ENCODE results near the gene ENC1.
"Not testable (repeated sequence)": the region's sequence is repeated elsewhere in the genome, so short reads cannot be mapped to it uniquely, and the experiment has no call there.

Gene ENC1, protein sequence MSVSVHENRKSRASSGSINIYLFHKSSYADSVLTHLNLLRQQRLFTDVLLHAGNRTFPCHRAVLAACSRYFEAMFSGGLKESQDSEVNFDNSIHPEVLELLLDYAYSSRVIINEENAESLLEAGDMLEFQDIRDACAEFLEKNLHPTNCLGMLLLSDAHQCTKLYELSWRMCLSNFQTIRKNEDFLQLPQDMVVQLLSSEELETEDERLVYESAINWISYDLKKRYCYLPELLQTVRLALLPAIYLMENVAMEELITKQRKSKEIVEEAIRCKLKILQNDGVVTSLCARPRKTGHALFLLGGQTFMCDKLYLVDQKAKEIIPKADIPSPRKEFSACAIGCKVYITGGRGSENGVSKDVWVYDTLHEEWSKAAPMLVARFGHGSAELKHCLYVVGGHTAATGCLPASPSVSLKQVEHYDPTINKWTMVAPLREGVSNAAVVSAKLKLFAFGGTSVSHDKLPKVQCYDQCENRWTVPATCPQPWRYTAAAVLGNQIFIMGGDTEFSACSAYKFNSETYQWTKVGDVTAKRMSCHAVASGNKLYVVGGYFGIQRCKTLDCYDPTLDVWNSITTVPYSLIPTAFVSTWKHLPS

GRCh38 chr5:74640450-74640953, at the start of gene ENC1:
ENC1 (minus strand) TSS chr5:74640728; CDS start chr5:74636485, 4,243 bp downstream.
- peak; percentile 66 for DNase-seq (ENCODE audit: low read depth)

DNA sequence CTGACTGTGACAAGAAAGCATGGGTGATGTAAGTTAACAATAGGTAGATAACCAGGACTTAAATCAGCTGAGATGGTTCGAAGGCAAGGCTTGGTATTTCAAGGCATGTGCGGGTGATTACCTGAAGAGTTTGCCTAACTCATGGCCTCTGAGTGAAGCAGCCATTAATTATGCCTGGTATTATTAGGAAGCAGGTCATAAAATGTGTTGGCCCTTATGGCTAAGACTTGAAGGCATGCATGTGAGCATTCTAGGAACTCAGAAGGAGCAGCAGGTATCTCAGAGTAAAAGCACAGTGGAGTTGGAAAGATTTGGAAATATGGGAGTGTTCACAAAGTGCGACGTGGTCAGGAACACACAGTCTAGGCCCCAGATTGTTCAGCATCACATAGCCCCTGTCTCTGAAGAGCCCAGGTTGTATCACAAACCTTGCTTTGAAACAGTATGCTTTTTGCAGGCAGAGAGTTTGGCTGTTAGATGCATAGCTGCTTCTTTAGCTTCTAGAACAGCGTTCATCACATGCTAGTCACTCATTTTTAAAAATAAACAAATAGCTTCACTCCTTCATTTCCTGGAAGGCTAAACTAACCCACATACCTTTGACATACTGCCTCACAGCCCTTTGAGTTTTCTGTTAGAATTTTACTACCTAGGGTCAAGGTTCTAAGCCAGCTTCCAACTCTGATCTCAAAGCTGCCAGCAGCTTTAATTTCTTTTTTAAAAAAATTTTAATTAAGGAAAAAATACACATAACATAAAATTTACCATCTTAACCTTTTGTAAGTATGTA, 46.6 kb upstream of the ENC1 start:
- no peak for DNase-seq (ENCODE audit: low read depth)

DNA sequence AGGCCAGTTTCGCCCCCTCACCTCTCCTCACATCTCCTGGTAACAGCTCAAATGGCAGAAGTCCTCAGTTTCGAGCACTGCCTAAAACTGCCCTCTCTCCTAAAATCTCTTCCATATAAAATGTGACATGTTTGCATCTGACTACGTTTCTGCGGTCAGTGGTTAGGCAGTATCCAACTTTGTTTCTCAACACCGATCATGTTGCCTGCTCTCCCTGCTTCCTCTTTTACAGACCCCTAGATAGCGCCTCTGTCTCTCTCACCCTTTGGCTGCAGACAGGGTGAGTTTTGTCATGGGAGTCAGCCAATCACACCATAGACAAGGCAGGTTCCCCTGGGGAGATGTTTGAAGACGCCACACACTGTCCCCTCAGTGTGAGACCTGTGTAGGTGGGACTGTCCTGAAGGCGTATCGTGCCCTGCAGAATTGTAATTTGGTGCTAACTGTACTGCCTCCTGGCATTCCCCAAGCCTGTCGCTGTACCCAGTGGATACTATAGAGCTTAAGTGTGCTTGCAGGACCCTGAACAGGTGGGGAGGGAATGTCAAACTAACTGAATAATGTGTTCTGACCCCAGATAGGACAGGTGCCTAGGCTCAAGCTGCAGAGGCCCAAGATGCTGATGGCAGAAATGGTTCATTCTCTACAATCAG, 45.6 kb upstream of the ENC1 start:
- no peak for DNase-seq (ENCODE audit: low read depth)

DNA sequence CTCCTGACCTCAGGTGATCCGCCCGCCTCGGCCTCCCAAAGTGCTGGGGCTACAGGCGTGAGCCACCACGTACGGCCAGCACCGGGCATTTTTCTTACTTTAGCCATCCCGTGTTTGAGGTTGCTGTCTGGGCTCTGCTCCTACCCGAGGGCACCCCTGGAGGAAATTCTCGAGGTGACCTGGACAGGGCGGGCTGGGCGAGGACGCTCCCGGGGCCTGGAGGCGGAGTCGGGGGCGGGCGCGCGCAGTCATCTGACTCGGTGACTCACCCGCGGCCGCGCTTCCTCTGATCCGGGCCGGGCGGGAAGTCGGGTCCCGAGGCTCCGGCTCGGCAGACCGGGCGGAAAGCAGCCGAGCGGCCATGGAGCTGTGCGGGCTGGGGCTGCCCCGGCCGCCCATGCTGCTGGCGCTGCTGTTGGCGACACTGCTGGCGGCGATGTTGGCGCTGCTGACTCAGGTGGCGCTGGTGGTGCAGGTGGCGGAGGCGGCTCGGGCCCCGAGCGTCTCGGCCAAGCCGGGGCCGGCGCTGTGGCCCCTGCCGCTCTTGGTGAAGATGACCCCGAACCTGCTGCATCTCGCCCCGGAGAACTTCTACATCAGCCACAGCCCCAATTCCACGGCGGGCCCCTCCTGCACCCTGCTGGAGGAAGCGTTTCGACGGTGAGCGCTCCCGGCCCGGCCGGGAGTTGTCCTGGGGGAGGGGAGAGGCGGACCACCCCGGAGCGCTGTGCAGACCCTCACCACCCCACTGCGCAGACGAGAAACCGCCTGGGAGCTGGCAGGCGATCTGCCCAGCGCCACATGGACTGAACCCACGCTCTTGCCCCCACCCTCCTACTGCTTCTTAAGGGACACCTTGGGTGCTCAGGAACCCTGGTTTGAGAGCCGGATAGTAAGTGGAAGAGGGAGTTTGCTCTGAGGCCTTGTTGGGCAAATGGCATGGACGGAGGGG, 44.6 kb upstream of the ENC1 start, which contains the start of gene HEXB:
HEXB (plus strand) TSS at position 334 of the 952 bp plus-strand sequence; CDS start at position 362, 28 bp downstream.
- DNase-seq (ENCODE audit: low read depth), result no peak

DNA sequence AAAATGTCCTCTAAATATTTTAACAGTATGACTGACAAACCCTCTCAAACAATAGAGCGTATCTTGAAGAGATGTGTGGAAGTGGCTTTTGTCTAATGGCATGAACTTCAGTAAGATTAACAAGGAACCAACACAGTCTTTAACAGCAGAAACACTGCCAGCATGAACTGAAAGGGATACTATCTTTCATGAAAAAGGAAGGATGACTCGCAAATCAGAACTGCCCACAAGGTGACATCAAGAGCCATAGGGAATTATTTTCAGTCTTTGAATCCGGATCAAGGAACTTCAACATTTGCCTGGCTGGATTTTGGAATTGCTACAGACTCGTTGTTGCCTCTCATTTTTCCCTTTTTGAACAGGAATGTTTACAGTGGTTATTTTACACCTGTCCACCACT, 39.4 kb upstream of the ENC1 start:
- no peak for DNase-seq (ENCODE audit: low read depth)

- not testable (repeated sequence) for DNase-seq (ENCODE audit: low read depth)
Observed at GRCh38 chr5:74679300-74679699, 38.8 kb upstream of the ENC1 start.

- not testable (repeated sequence) for DNase-seq (ENCODE audit: low read depth)
Observed at GRCh38 chr5:74678123-74678522, 37.6 kb upstream of the ENC1 start.

DNA sequence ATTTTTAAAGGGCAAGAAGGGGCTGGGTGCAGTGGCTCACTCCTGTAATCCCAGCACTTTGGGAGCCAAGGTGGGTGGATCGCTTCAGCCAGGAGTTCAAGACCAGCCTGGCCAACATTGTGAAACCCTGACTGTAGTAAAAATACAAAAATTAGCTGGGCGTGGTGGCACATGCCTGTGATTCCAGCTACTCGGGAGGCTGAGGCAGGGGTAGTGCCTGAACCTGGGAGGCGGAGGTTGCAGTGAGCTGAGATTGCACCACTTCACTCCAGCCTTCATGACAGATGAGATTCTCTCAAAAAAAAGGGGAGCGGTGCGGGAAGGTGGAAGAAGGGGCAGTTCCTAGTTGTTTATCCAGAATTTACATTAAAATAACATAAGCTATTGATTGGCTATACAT, 35.9 kb upstream of the ENC1 start:
- DNase-seq (ENCODE audit: low read depth), result not testable (repeated sequence)

DNA sequence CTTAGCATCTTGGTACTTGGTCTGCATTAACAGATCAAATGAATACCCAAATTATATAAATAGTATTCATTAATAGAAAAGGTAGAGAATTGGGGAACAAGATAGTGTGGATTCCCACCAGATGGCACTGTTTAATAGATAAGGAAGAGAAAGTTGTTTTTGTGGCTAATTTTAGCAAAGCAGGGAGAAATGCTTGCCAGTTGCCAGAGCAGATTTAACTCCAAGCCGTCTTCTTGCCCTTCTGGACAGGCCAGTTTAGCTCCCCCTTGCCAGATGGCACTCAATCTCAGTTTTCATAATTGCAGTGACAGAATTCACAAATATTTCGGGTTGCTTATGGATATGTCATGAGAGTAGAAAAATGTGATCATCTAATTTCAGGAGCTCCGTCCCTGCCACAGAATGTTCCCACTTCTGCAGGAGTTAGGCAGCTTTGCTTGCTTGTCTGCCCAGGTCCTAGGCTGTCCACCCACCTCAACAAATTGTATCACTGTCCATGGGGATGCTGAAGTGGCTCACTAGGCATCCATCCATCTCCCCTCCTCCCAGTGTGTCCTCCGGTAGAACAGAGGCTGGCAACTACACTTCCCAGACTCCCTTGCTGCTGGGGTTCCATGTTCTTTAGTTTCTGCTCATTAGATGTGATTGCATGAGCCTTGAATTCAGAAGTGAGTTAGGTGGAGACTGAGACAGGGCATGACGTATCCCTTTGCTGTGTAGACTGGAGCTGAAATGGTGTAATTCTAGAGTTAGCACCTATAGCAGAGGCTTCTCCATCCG, 32.7 kb upstream of the ENC1 start:
- DNase-seq (ENCODE audit: low read depth), result no peak

DNA sequence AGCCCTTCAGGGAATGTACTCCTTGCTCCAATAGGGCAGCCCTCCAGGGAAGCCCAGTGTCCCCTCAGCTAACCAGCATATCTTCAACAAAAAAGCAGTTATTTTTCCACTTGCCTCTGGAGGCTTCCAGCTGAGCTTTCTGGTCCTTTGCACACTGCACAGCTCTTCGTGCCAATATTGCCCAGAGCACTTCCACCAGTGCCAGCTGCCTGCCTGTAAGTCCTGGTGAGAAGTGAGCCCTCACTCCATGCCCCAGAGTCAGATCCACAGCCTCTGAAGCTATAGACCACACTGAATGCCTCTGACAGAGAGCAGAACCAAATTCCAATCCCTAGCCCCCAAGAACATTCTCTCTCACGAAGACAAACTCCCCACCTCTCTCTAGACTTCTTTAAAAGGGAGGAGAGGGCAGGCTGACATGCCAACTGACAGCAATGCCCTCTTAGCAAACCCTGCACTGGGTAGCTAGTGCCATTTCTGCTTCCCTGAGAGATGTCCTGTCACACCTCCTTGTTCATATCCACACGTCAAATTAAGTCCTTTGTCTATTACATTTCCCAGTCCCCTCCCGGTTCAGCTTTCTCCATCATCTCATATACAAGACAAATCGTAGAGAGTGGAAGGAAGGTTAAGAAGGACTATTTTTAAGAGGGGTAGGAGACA, 31.8 kb upstream of the ENC1 start:
- DNase-seq (ENCODE audit: low read depth), result no peak

- DNase-seq (ENCODE audit: low read depth), result no peak
Observed at GRCh38 chr5:74670396-74671038, 30.0 kb upstream of the ENC1 start.

DNA sequence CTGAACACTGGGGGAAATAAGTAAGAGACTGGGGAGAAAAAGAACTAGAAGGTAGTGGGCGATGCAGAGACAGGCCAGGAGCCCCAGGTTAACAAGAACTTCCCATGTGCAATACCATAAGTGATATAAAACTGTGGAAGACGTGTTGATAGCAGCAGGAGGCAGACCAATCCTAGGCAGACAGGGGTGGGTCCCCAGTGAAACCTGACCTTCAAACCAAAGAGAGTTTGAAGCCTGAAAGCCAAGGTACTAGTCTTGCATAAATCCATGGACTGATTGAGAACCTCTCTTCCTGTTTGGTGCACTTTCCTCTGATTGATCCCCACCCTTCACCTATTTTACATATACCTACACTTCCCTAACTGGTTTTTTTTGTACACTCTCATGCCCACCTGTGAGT, 29.3 kb upstream of the ENC1 start:
- no peak for DNase-seq (ENCODE audit: low read depth)

DNA sequence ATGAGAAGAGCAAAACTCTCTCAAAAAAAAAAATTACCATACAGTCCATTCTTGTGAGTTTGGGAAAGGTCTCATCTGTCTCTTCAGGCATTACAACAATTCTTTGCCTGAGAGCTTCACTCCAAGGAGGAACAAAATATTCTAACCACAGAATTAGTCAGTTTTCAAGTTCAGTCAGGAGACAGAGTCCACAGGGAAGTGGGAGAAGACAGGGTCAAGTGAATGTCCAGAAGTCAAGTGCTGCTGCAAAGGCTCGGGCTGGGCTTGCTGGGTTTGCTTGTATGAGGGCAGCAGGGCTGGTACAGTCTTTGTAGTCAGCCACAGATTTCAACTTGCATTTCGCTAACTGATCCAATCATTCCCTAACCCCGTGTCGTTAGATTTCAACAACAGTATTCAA, 26.9 kb upstream of the ENC1 start:
- DNase-seq (ENCODE audit: low read depth), result no peak

DNA sequence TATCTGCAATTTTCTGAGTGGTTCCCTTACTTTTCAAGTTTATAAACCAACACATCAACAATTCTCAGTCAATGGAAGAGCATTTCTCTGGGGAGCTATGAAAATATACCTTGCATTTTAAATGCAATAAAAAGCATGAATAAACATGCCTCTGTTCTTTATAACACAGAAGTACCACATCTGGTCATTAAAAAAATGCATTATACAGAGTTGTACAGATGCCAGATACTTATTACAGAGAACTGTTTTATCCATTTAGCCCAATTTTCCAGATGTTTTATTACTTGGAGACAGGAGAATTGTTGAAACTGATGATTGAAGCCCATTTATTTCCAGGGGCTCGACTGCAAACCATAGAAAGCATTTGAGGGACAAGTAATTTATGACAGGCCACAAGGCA, 25.3 kb upstream of the ENC1 start:
- DNase-seq (ENCODE audit: low read depth), result no peak

GRCh38 chr5:74665273-74665672, 24.7 kb upstream of the ENC1 start:
- DNase-seq (ENCODE audit: low read depth), result no peak

DNA sequence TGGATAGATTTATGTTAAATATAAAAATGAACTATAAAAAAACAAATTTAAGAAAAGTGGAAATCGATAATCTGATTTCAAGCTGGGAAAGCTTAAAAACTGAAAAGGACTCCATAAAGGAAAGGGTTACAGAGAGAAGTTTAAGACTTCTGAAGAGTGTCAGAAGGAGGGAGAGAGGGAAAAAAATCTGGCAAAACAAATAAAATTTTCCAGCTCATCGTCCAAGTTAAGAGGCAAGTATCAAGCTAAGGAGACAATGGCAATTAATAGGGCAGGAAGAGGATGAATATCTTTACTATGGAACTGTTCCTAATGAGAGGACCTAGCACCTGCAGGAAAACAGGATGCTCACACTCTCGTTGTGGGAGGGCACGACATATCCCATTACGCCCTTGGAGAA, 24.0 kb upstream of the ENC1 start:
- DNase-seq (ENCODE audit: low read depth), result no peak

GRCh38 chr5:74660873-74661272, 20.3 kb upstream of the ENC1 start:
- DNase-seq (ENCODE audit: low read depth), result no peak

GRCh38 chr5:74660140-74660539, 19.6 kb upstream of the ENC1 start:
- DNase-seq (ENCODE audit: low read depth), result no peak

DNA sequence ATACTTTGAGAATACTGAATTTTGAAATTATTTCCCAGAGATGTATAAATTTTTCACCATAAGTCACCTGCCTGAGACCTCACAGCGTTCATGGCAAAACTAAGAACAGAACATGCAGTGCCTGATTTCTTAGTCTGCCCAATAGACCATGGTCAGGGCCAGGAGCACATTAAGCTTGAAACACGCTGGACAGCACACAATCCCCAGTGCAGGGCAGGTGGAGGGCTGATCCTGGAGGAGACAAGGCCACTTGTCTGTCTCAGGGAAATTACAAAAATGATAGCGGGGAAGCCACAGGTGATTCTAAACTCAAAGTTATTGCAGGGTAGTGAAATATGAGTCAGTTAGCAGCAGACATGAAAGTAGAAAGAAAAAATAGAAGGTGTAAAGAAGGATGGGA, 18.6 kb upstream of the ENC1 start:
- no peak for DNase-seq (ENCODE audit: low read depth)

All from HS-27A (cell line).